ENCODE measurements around the gene KCNH3. TPM values are rescaled to one million over a fixed set of nuclear protein-coding genes. Genes with fewer than 3 reads are reported as not detected.

KCNH3 gene
- polyA plus RNA-seq, 1 donor from 2014 or later: 0.63 TPM

DNA sequence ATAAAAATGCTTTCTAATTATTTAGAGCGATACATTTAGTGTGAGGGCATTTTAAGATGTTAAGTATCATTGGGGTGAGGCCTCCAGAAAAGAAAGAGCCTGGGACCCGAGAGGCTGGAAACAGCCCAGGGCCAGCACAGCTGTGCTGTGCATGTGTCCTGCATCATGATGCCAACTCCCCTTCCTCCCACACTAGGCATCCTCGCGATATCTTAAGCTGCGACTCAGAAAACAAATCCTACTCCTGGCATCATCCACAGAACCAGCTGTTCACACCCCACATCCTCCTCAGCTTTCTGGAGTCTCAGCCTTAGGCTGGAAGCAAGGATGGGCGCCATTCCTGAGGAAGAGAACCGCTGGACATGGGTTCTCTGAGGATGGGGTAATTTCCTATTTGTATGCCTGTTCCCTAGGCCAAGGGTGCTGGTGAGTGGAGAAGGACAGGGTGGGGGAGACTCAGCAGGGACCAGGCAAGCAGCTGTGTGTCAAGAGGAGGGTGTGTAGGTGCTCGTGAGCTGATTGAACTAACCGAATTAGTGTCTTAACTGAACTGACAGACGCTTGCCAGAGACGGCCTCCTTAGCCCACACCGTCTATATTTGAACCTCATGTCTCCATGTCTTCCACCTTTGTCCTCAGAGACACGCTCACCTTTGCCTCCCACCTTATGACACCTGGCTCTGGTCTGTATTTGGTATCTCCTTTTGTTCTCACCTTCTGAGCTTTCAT, 44.7 kb downstream of the KCNH3 start:
- Histone ChIP-seq H3K36me3 (ENCODE audit: insufficient read depth, low read length) (no peaks in the 10 kb centered on the region), H3K4me3 (ENCODE audit: low read length) (no peak overlapping the region), H3K9ac (ENCODE audit: low read length) (no peak overlapping the region), H3K9me3 (ENCODE audit: low read length) (no peaks in the 10 kb centered on the region), H3K9me2 (ENCODE audit: insufficient read depth, low read length) (no peaks in the 10 kb centered on the region), H3K27ac (ENCODE audit: low read length) (no peak overlapping the region), H2AFZ (ENCODE audit: low read depth, low read length) (no peak overlapping the region), H3F3A (ENCODE audit: insufficient read depth, low read length, poor library complexity, severe bottlenecking) (no peaks in the 10 kb centered on the region), H3K27me3 (ENCODE audit: insufficient read depth, low read depth, low read length) (no peaks in the 10 kb centered on the region), H3K4me2 (ENCODE audit: low read length) (no peak overlapping the region), H4K20me1 (ENCODE audit: insufficient read depth) (no peaks in the 10 kb centered on the region), H3K79me2 (replicated peaks; ENCODE audit: insufficient read depth, low read length) (no peaks in the 10 kb centered on the region)
- TF ChIP-seq SMC3 (conservative IDR thresholded peaks at IDR 0.05; ENCODE audit: poor library complexity) (no peak), RAD21 (conservative IDR thresholded peaks at IDR 0.05) (no peak), POLR2AphosphoS5 (IDR thresholded peaks at IDR 0.05) (no peak), TAF1 (IDR thresholded peaks at IDR 0.05; ENCODE audit: low read depth) (no peak), MXI1 (conservative IDR thresholded peaks at IDR 0.05; ENCODE audit: poor library complexity, severe bottlenecking) (no peak), EP300 (conservative IDR thresholded peaks at IDR 0.05; ENCODE audit: poor library complexity, severe bottlenecking) (no peak), EZH2 (IDR thresholded peaks at IDR 0.05; ENCODE audit: borderline replicate concordance, insufficient read depth, low read length, poor library complexity, severe bottlenecking) (no peak)
- TF ChIP-seq, protein P1, sequence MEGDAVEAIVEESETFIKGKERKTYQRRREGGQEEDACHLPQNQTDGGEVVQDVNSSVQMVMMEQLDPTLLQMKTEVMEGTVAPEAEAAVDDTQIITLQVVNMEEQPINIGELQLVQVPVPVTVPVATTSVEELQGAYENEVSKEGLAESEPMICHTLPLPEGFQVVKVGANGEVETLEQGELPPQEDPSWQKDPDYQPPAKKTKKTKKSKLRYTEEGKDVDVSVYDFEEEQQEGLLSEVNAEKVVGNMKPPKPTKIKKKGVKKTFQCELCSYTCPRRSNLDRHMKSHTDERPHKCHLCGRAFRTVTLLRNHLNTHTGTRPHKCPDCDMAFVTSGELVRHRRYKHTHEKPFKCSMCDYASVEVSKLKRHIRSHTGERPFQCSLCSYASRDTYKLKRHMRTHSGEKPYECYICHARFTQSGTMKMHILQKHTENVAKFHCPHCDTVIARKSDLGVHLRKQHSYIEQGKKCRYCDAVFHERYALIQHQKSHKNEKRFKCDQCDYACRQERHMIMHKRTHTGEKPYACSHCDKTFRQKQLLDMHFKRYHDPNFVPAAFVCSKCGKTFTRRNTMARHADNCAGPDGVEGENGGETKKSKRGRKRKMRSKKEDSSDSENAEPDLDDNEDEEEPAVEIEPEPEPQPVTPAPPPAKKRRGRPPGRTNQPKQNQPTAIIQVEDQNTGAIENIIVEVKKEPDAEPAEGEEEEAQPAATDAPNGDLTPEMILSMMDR (IDR thresholded peaks at IDR 0.05; ENCODE audit: poor library complexity, severe bottlenecking): no peak
- TF ChIP-seq, protein P2, sequence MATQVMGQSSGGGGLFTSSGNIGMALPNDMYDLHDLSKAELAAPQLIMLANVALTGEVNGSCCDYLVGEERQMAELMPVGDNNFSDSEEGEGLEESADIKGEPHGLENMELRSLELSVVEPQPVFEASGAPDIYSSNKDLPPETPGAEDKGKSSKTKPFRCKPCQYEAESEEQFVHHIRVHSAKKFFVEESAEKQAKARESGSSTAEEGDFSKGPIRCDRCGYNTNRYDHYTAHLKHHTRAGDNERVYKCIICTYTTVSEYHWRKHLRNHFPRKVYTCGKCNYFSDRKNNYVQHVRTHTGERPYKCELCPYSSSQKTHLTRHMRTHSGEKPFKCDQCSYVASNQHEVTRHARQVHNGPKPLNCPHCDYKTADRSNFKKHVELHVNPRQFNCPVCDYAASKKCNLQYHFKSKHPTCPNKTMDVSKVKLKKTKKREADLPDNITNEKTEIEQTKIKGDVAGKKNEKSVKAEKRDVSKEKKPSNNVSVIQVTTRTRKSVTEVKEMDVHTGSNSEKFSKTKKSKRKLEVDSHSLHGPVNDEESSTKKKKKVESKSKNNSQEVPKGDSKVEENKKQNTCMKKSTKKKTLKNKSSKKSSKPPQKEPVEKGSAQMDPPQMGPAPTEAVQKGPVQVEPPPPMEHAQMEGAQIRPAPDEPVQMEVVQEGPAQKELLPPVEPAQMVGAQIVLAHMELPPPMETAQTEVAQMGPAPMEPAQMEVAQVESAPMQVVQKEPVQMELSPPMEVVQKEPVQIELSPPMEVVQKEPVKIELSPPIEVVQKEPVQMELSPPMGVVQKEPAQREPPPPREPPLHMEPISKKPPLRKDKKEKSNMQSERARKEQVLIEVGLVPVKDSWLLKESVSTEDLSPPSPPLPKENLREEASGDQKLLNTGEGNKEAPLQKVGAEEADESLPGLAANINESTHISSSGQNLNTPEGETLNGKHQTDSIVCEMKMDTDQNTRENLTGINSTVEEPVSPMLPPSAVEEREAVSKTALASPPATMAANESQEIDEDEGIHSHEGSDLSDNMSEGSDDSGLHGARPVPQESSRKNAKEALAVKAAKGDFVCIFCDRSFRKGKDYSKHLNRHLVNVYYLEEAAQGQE (IDR thresholded peaks at IDR 0.05; ENCODE audit: borderline replicate concordance): no peak

DNA sequence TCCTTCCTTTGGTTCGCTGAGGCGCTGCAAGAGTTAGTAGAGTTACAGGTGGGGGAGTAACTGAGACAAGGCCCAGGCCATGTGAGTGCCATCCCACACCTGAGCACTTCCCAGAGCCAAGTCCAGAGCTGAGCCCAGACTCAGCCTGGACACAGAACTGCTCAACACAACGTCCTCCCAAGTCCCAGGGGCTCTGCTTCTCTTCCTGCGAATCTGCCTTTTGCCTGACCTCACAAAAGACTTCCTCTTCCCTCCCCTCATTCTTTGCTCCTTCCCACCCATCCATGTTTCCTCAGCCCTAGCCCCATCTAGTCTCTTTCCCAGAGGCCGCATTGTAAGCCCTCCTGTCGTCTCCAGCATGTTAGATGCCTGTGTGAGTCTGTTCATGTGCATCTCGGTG, 45.8 kb downstream of the KCNH3 start:
- Histone ChIP-seq H3K4me3 (ENCODE audit: low read length) (no peak overlapping the region), H3K9me3 (ENCODE audit: low read length) (no peaks in the 10 kb centered on the region), H3F3A (ENCODE audit: insufficient read depth, low read length, poor library complexity, severe bottlenecking) (no peaks in the 10 kb centered on the region), H3K36me3 (ENCODE audit: insufficient read depth, low read length) (no peaks in the 10 kb centered on the region), H3K4me2 (ENCODE audit: low read length) (no peak overlapping the region), H4K20me1 (ENCODE audit: insufficient read depth) (no peaks in the 10 kb centered on the region), H3K79me2 (replicated peaks; ENCODE audit: insufficient read depth, low read length) (no peaks in the 10 kb centered on the region), H3K27me3 (ENCODE audit: insufficient read depth, low read depth, low read length) (no peaks in the 10 kb centered on the region), H3K27ac (ENCODE audit: low read length) (no peak overlapping the region), H3K9ac (ENCODE audit: low read length) (no peak overlapping the region), H3K9me2 (ENCODE audit: insufficient read depth, low read length) (no peaks in the 10 kb centered on the region), H2AFZ (ENCODE audit: low read depth, low read length) (no peak overlapping the region)
- TF ChIP-seq RAD21 (conservative IDR thresholded peaks at IDR 0.05): no peak
- TF ChIP-seq, protein P2 (IDR thresholded peaks at IDR 0.05; ENCODE audit: borderline replicate concordance): no peak
- TF ChIP-seq, protein P1 (IDR thresholded peaks at IDR 0.05; ENCODE audit: poor library complexity, severe bottlenecking): no peak
- TF ChIP-seq MXI1 (conservative IDR thresholded peaks at IDR 0.05; ENCODE audit: poor library complexity, severe bottlenecking): no peak
- TF ChIP-seq TAF1 (IDR thresholded peaks at IDR 0.05; ENCODE audit: low read depth): no peak
- no peak for TF ChIP-seq EZH2 (IDR thresholded peaks at IDR 0.05; ENCODE audit: borderline replicate concordance, insufficient read depth, low read length, poor library complexity, severe bottlenecking)
- no peak for TF ChIP-seq SMC3 (conservative IDR thresholded peaks at IDR 0.05; ENCODE audit: poor library complexity)
- no peak for TF ChIP-seq POLR2AphosphoS5 (IDR thresholded peaks at IDR 0.05)
- TF ChIP-seq EP300 (conservative IDR thresholded peaks at IDR 0.05; ENCODE audit: poor library complexity, severe bottlenecking): no peak
